NCI-H524 (cell line): Measurements from ENCODE around the gene THRA.

Experiments used
- DNase-seq, 2 experiments: peaks; one replicate each; lab custom pipeline; 2025; lab: John Stamatoyannopoulos, UW

THRA gene

GRCh38 chr17:40064971-40065768 is 2.4 kb downstream of the THRA start:
- DNase-seq = no peak

- DNase-seq = no peak
Measured at GRCh38 chr17:40065769-40066510, 3.2 kb downstream of the THRA start.

DNA sequence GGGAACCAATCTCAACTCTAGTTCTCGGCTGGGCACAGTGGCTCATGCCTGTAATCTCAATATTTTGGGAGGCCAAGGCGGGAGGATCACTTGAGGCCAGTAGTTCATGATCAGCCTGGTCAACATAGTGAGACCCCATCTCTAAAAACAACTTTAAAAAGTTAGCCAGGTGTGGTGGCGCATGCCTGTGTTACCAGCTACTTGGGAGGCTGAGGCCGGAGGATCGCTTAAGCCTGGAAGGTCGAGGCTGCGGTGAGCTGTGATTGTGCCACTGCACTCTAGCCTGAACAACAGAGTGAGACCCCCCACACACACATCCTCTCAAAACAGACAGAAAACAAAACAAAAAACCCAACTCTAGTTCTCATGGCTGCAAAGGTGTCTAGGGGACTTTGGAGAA is 4.9 kb downstream of the THRA start:
- no peak for DNase-seq

DNA sequence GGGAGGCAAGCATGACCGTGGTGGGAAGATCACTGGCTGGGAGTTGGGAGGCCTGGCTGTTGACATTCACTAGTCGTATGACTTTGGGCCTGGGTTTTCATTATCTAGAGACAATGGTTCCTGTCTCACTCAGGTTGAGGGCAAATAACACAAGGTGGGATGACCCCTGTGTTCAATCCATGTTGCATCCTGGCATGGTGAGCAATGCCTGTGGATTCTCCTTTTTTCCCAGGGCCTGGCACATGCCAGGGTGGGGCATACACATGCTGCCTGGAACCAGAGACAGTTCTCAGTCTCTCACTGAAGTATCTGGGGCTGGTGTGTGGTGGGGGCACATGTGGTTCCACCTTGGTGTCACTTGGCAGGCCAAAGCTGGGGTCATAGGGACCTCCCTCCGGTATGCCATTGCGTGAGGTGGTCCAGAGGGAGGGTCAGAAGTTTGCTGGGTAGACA is 5.4 kb downstream of the THRA start:
- DNase-seq = no peak

- no peak for DNase-seq
Measured at GRCh38 chr17:40068584-40068916, 5.8 kb downstream of the THRA start.

DNA sequence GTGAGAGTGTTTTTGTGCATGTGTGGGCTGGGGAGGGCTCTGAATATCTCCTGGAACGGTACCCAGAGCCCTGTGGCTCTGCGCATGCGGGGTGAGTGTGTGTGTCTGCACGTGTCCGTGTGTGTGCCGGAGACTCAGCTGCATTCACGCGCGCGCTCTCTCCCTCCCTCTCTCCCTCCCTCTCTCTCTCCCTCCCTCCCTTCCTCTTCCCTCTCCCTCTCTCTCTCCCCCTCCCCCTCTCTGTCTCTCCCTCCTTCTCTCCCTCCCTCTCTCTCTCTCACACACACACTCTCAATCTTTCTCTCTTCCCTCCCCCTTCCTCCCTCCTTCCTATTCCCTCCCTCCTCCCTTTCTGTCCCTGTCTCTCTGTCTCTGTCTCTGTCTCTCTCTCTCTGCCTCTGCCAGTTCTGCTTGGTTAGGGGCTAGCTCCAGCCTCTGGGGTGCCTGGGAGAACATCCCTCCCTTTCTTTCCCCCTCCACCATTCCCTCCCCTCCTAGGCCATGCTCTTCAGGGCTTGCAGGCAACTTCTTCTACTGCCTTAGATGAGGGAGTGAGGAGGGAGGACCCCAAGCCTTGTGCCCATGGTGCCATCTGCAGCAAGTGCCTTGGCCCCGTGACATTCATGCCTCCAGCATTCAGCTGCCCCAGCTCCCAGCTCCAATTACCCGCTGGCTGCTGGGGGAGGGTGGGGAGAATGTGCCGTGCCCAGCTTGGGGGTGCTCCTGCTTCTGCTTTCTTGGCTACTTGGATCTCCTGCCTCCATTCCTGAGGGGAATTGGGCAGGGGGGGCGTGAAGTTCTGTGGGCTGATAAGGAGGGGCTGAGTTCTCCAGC is 6.4 kb downstream of the THRA start:
- peak in 1 of 2 experiments; percentile 71 for DNase-seq

DNA sequence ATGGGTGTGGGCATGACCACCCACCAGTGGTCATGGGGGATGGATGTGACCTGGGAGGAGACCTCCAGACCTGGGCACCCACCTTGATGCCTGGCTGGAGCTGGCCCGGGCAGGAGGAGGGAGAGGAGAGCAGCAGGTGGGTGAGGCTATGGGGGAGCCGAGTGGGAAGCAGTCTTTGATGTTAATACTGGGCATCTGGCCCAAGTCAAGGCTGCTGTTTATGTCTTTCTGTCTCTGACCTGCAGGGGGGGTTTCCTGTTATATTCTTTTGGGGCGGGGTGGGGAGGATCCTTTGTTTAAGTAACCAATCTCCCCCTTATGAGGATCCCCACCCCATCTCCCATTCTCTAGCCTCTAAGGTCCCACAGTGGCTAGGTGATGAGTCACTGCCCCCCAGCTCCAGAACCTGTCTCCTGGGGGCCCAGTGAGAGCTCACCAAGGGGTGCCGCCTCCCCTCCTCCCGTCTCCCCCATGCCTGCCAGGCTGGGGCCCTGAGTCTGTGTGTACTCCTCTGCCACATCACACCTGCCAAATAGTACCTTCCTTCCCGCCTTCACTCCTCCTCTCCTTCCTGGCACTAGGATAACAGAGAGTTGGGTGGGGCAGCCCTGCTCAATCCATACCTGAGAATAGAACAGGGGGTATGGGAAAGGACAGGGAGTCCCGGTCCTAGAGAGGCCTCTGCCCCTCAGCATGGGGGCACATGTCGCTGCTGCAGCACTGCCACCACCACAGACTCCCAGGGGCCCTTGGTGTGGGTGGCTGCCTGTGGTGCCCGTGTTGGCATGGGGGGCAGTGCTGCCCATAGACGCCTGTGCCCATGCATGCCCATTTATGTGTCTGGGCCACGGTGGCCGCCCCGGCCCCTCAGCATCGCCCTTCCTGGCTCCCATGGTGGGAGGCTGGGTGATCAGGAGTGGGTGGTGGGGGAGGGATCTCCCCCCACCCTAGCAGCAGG is 7.3 kb downstream of the THRA start:
- DNase-seq = peak; percentile 40 to 71

GRCh38 chr17:40070709-40071312 is 8.0 kb downstream of the THRA start:
- DNase-seq = no peak

GRCh38 chr17:40071313-40072039 is 8.7 kb downstream of the THRA start:
- no peak for DNase-seq

GRCh38 chr17:40072040-40072734 is 9.4 kb downstream of the THRA start:
- peak; percentile 83 to 89 for DNase-seq

DNA sequence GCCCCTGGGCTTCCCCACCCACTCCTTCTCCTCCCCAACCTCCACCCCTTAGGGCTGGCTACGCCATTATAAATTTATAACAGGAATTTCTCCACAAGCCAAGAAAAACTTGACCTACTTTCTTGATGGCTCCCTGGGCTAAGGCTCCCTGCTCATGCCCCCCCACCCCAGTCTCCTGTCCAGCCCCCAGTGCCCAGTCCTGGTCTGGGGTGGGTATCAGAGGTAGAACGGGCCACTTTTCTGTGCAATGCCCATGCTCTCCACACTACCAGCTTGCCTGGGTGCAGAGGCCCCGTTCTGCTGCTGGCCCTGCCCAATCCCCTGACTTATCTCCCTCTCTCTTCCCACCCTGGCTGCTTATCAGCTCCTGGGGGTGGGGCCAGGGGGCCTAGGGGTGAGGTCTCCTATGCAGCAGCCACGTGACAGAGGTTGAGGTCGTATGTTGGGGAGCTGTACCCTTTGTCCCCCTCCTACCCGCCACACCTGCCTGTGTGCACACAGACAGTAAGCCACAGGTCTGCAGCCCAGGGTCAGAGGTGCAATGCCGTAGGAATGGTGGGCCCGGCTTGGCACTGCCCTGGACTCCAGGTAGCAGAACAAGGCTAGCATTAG is 10.1 kb downstream of the THRA start:
- DNase-seq = no peak

DNA sequence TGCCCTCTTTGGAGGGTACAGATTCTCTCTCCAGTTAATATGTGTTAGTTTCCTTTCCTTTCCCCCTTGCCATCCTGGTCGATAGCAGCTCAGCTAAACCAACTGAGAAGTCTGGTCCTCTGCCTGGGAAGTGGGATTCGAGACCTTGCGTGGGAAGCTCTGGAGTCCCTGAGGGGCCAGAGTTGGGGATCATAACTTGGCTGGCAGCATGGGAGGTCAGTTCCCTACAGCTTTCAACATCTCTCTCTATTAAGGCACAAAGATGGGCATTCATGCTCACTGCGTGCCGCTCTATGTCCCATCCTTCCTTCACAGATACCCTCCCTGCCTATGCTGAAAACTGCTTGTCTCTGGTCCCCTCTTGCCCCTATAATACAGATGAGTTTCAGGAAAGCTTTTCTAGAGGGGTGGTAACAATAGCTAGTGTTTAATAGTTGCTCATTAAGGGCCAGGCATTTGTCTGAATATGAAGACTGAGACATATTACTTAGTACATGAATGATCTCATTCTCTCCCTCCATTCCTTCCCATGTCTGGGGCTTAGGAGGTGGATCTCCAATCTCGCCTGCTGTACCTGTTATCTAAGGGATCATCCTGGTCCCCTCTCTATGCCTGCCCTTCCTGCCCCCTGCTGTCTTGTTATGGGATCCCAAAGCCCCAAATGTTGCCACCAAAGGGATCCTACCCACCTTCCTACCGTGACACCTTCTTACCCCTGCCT is 10.8 kb downstream of the THRA start:
- no peak for DNase-seq

DNA sequence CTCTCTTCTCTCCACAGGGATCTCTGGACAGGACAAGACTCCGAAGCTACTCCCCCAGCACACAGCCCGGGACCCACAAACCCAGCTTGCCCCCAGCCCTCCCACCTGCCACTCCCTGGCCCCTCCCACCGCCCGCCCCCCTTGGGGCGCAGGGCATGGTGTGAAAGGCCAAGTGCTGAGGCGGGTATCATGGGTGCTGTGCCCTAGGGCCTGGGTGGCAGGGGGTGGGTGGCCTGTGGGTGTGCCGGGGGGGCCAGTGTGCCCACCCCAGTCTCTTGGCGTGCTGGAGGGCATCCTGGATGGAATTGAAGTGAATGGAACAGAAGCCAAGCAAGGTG is 11.4 kb downstream of the THRA start:
- DNase-seq = no peak

DNA sequence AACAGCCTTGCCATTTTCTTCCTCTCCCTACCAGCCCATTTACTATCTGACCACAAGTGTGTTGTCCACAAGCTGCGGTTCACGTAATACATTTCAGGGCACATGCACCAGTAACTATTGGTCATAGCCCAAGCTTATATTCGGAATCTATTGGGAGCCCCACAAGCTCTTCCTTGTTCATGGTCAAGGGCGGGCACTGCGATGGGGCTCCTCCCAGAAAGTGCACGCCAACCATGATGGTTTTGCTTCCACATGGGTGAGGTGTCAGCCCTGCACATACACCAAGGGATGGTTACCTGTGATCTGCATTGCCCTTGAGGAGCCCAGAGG is 12.1 kb downstream of the THRA start:
- DNase-seq = no peak

GRCh38 chr17:40075201-40075941 is 12.6 kb downstream of the THRA start:
- DNase-seq = peak in 1 of 2 experiments; percentile 43

- no peak for DNase-seq
Measured at GRCh38 chr17:40075942-40076498, 13.3 kb downstream of the THRA start.

- no peak for DNase-seq
Measured at GRCh38 chr17:40076591-40076990, 13.8 kb downstream of the THRA start.

DNA sequence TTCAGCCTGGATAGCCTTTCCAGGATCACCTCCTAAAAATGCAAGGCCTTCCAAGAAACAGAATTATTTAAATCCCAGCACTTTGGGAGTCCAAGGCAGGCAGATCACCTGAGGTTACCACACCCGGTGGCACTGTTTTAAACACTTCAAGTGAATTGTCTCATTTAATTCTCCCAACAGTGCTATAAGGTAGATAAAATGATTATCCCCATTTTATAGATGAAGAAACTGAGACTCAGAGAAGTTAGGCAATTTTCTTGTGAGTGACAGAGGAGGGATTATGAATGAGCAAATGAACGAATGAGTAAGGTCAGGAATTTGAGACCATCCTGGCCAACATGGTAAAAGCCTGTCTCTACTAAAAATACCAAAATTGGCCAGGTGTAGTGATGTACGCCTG is 16.8 kb downstream of the THRA start:
- DNase-seq = no peak
